Heart left ventricle (tissue), 16 donors: ENCODE measurements around the gene EPYC. TPM values are rescaled to one million over a fixed set of nuclear protein-coding genes. Genes with fewer than 3 reads are reported as not detected.

Experiments
- ATAC-seq, 4 donors: fragments of 200-7000 bp; cut with Tn5 transposase; one replicate each; pipeline ENCODE4 v1.9.1; 2020 to 2022; ENCODE audit warnings: moderate library complexity in 4 of 4, mild to moderate bottlenecking in 3 of 4, moderate number of reproducible peaks in 1 of 4
- DNase-seq, 5 donors: peaks; one replicate each; pipeline ENCODE4 v3.0.0-alpha.2; 2020
- H3K27ac ChIP-seq, 12 donors: fragments of 200-600 bp; sonication (generic) in 4 of 12; one replicate each; pipeline versions ENCODE4 v1.5.0 to v1.8.0; 2016 to 2022; ENCODE audit warnings: mild to moderate bottlenecking in 2 of 12
- H3K27me3 ChIP-seq, 9 donors: fragments of 200-600 bp; sonication (generic) in 2 of 9; one replicate each; pipeline versions ENCODE4 v1.5.1 to v1.8.0; 2016 to 2022; ENCODE audit warnings: mild to moderate bottlenecking in 3 of 9
- H3K36me3 ChIP-seq, 9 donors: fragments of 200-600 bp; sonication (generic) in 2 of 9; one replicate each; pipeline versions ENCODE4 v1.5.0 to v1.8.0; 2018 to 2022; ENCODE audit warnings: mild to moderate bottlenecking in 2 of 9
- H3K4me1 ChIP-seq, 12 donors: fragments of 200-600 bp; sonication (generic) in 4 of 12; one replicate each; pipeline versions ENCODE4 v1.5.0 to v1.8.0; 2016 to 2022; ENCODE audit warnings: mild to moderate bottlenecking in 3 of 12
- H3K4me3 ChIP-seq, 12 donors: fragments of 200-600 bp; sonication (generic) in 4 of 12; one replicate each; pipeline versions ENCODE4 v1.5.0 to v1.8.0; 2017 to 2022; ENCODE audit warnings: mild to moderate bottlenecking in 9 of 12, moderate library complexity in 4 of 12
- H3K9me3 ChIP-seq, 12 donors: fragments of 200-600 bp; sonication (generic) in 4 of 12; one replicate each; pipeline versions ENCODE4 v1.5.0 to v1.8.0; 2016 to 2022; ENCODE audit warnings: mild to moderate bottlenecking in 1 of 12
- POLR2A ChIP-seq, 2 donors: fragments of 450-650 bp; IDR thresholded peaks; one replicate each; pipeline ENCODE4 v1.6.1; 2017; ENCODE audit warnings: antibody characterized with exemption in 2 of 2, mild to moderate bottlenecking in 2 of 2, moderate library complexity in 2 of 2
- intact Hi-C, 10 donors: fragments of 100-400 bp; cut with DNase I; formaldehyde crosslinking; loops; one replicate each; pipeline versions ENCODE4 v1.11.1 to v1.14.2; 2022
- polyA plus RNA-seq, 2 donors: library from polyadenylated mRNA; stranded (reverse); fragments of 200-250 nt; gene quantifications; one replicate each; pipeline ENCODE4 v1.2.3, GENCODE V29; 2013
- total RNA-seq, 9 donors: library from RNA; depleted of rRNA in 2 of 9; stranded (reverse); fragments of >200 nt in 2 of 9; fragmentation: NEBNext Ultra II Directional in 3 of 9; extraction: Animal tissue kit (Norgen Biotek cat#: 25700) in 3 of 9; gene quantifications; one replicate each; pipeline versions ENCODE4 v1.1.0 to v1.2.4, GENCODE V29; 2016 to 2023
- TF ChIP-seq, protein P1 (sequence below), 12 donors: fragments of 200-600 bp; sonication (generic) in 4 of 12; IDR thresholded peaks; one replicate each; pipeline versions ENCODE4 v1.5.0 to v1.8.0; 2018 to 2022; ENCODE audit warnings: antibody characterized with exemption in 12 of 12, mild to moderate bottlenecking in 5 of 12
- donor health status: ischemic (EF 13 %, LVEDD 7.1; RV severe dilation, severe dysfunction).
- donor health status: healthy with polysubstance abuse.
- donor health status: DM: no; HTN: yes; CAD: no.
- donor health status: DM: no; HTN: no; CAD: no.
- donor health status: ischemic (EF 25% LVEDD 6.9; RV normal size, moderate dysfunction).
- donor health status: ischemic (EF 25% LVEDD 5.7; RV mildly dilated, moderate dysfunction).
- donor health status: healthy.
- donor health status: DM: yes; HTN: yes; CAD: no.
- donor health status: ischemic (EF 35%, LVEDD 5.7; RV mildly dilated, moderate dysfunction).
- donor health status: nonischemic (EF 11% LVEDD 7.7; RV severe dilation, severe dysfunction).
- donor health status: DM: yes; HTN: yes; CAD: no.
- donor health status: PGD.
- donor health status: ischemic (EF 29% LVEDD 5.4; RV normal size, mild dysfunction).
- donor health status: nonischemic (EF 23%, LVEDD 6.1; RV moderate dilation, normal function).

EPYC gene
- total and polyA plus RNA-seq, 11 donors = not detected

DNA sequence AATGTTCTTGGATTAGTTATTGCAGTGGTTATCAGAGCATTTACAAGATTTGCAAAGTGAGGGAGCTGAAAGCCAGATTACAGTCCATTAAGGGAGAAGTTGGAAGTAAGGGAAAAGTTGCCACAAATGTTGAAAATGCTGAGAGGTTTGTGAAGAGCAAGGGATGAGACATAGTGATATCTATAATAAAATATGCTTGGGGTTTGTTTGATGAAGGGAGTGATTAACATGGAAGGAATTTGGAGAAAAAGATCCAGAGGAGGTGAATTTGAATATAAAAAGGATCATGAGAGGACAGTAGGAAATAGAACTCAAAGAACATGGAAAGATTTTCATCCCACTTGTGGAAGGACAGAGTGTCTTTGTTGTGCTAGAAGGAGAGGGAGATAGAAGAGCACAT, 30.5 kb downstream of the EPYC start:
- intact Hi-C loops = loop anchor here in 4 of 10 donors (5.0 to 10.0 kb wide), 4 partner anchors 141 to 368 kb away; partner anchors contain the start of gene LUM (in 1 of the 4)
- H3K27ac ChIP-seq = no peak overlapping the region
- ATAC-seq = no peak

DNA sequence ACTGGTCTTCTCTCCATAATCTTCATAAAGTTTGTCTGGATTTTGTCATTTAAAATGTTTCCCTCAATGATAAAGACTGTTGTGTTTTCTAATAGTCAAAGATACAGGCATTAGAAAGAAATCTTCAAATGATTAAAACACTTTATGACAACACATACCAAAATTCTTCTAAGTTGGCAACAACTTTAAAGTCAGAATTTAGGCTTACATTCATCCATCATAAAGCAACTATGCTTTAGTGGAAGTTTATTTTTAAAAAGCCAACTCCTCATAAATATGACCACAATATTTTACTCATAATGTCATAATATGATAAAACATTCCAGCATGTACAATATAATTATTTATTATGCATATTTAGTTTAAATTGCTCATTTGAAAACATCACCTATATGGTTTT, 32.5 kb downstream of the EPYC start:
- no peaks in the 10 kb centered on the region for H3K9me3 ChIP-seq

More for the DNA sequence above, 30.5 kb downstream of the EPYC start:
- Histone ChIP-seq H3K27me3 (no peaks in the 10 kb centered on the region), H3K4me3 (no peak overlapping the region), H3K9me3 (no peaks in the 10 kb centered on the region), H3K4me1 (peaks cover 0 to 12% (median 0%) of the 10 kb centered on the region in 12 donors), H3K36me3 (no peaks in the 10 kb centered on the region)
- no peak for DNase-seq
- TF ChIP-seq, protein P1, sequence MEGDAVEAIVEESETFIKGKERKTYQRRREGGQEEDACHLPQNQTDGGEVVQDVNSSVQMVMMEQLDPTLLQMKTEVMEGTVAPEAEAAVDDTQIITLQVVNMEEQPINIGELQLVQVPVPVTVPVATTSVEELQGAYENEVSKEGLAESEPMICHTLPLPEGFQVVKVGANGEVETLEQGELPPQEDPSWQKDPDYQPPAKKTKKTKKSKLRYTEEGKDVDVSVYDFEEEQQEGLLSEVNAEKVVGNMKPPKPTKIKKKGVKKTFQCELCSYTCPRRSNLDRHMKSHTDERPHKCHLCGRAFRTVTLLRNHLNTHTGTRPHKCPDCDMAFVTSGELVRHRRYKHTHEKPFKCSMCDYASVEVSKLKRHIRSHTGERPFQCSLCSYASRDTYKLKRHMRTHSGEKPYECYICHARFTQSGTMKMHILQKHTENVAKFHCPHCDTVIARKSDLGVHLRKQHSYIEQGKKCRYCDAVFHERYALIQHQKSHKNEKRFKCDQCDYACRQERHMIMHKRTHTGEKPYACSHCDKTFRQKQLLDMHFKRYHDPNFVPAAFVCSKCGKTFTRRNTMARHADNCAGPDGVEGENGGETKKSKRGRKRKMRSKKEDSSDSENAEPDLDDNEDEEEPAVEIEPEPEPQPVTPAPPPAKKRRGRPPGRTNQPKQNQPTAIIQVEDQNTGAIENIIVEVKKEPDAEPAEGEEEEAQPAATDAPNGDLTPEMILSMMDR (IDR thresholded peaks at IDR 0.05) = no peak
- TF ChIP-seq POLR2A (IDR thresholded peaks at IDR 0.05) = no peak

DNA sequence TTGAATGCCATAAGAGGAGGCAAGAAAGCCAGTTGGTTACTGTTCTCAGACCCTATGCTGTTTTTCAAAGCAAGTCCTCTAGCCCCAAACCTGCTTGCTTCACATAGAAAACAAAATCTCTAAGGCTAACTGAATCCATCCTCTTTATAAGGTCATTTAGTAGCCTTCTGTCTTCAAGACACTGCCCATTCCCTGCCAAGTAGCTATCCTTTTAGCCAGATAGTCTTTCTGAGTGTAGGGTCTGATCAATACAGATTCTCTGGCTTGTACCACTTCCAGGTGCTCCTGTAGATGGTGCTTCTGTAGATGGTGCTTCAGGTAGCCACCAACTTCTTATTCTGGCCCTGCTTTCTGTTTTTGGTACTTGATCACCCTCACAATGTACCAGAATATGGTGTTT, 33.9 kb downstream of the EPYC start:
- Histone ChIP-seq H3K4me3 (no peak overlapping the region), H3K27me3 (no peaks in the 10 kb centered on the region), H3K27ac (no peak overlapping the region), H3K4me1 (no peaks in the 10 kb centered on the region), H3K9me3 (no peaks in the 10 kb centered on the region), H3K36me3 (no peaks in the 10 kb centered on the region)
- TF ChIP-seq, protein P1 (IDR thresholded peaks at IDR 0.05) = no peak
- no peak for TF ChIP-seq POLR2A (IDR thresholded peaks at IDR 0.05)
- no peak for DNase-seq
- ATAC-seq = no peak
- intact Hi-C loops = loop anchor here in 4 of 10 donors (5.0 to 10.0 kb wide), 4 partner anchors 144 to 371 kb away; partner anchors contain the start of gene LUM (in 1 of the 4)

More for the DNA sequence above, 32.5 kb downstream of the EPYC start:
- intact Hi-C loops = loop anchor here in 4 of 10 donors (5.0 to 10.0 kb wide), 4 partner anchors 143 to 370 kb away; partner anchors contain the start of gene LUM (in 1 of the 4)
- Histone ChIP-seq H3K36me3 (no peaks in the 10 kb centered on the region), H3K4me1 (no peaks in the 10 kb centered on the region), H3K27ac (no peak overlapping the region), H3K27me3 (no peaks in the 10 kb centered on the region), H3K4me3 (no peak overlapping the region)
- TF ChIP-seq POLR2A (IDR thresholded peaks at IDR 0.05) = no peak
- TF ChIP-seq, protein P1 (IDR thresholded peaks at IDR 0.05) = no peak
- ATAC-seq (no peak), DNase-seq (no peak)

DNA sequence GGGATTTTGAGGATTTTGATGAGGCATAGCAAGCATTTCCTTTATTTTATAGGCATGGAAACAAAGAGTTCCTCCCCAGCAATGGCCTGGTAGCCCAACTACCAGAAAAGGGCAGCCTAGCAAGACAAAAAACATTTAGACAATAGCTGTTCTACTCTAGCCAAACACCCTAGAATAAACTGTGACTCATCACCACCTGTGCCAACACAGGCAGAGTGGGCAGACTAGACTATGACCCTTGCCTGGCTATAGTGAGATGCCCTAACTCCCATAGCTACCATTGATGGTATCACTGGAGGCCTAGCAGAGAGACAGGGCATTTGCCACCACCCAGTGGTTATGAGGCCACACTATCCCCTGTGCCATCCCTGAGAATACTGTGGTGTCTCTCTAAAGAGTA, 34.3 kb downstream of the EPYC start:
- DNase-seq (no peak), ATAC-seq (no peak)
- H3K27ac ChIP-seq = no peak overlapping the region
- no peak overlapping the region for H3K4me3 ChIP-seq
- intact Hi-C loops = loop anchor here in 4 of 10 donors (5.0 to 10.0 kb wide), 4 partner anchors 144 to 372 kb away; partner anchors contain the start of gene LUM (in 1 of the 4)
- no peak for TF ChIP-seq POLR2A (IDR thresholded peaks at IDR 0.05)
- TF ChIP-seq, protein P1 (IDR thresholded peaks at IDR 0.05) = no peak
- H3K27me3 ChIP-seq = no peaks in the 10 kb centered on the region
- no peaks in the 10 kb centered on the region for H3K4me1 ChIP-seq
- H3K36me3 ChIP-seq = no peaks in the 10 kb centered on the region
- H3K9me3 ChIP-seq = no peaks in the 10 kb centered on the region
